Endothelial cell of umbilical vein (primary cell): Measurements from ENCODE around the gene CALCA.

Experiments used
- CTCF ChIP-seq, 2 donors: IDR thresholded peaks; 1 replicate in 1 of 2; 2 replicates in 1 of 2; pipeline ENCODE4 v1.5.1; 2011; ENCODE audit warnings: low read length in 2 of 2, mild to moderate bottlenecking in 2 of 2, moderate library complexity in 2 of 2, control low read depth in 1 of 2, inconsistent platforms in 1 of 2, low read depth in 1 of 2; ENCODE audit not compliant: insufficient read depth in 1 of 2; ENCODE audit errors: extremely low read depth in 1 of 2
- EZH2 ChIP-seq: IDR thresholded peaks from 2 replicates; pipeline ENCODE4 v1.6.1; 2012; ENCODE audit warnings: borderline replicate concordance, low read depth, mild to moderate bottlenecking, moderate library complexity, low read length, inconsistent platforms; ENCODE audit not compliant: severe bottlenecking
- FOS ChIP-seq: IDR thresholded peaks from 2 replicates; pipeline ENCODE4 v1.6.1; 2011; ENCODE audit warnings: mild to moderate bottlenecking, low read length, moderate library complexity, borderline replicate concordance; ENCODE audit not compliant: insufficient read depth
- GATA2 ChIP-seq: IDR thresholded peaks from 2 replicates; pipeline ENCODE4 v1.7.0; 2011; ENCODE audit warnings: low read depth, mild to moderate bottlenecking, moderate library complexity, mixed read lengths, low read length; ENCODE audit not compliant: insufficient read length, insufficient read depth
- JUN ChIP-seq: IDR thresholded peaks from 2 replicates; pipeline ENCODE4 v1.6.1; 2011; ENCODE audit warnings: borderline replicate concordance, low read depth; ENCODE audit not compliant: insufficient read length, insufficient read depth
- MAX ChIP-seq: IDR thresholded peaks from 2 replicates; pipeline ENCODE4 v1.6.1; 2011; ENCODE audit not compliant: insufficient read depth, insufficient read length
- MYC ChIP-seq: IDR thresholded peaks from one replicate; pipeline ENCODE4 v1.6.1; 2011; ENCODE audit warnings: mild to moderate bottlenecking, low read depth, low read length
- POLR2A ChIP-seq: IDR thresholded peaks from 2 replicates; pipeline ENCODE4 v1.6.1; 2012; ENCODE audit warnings: low read depth, mild to moderate bottlenecking, control low read depth, low read length
- POLR2AphosphoS5 ChIP-seq: IDR thresholded peaks from 2 replicates; pipeline ENCODE4 v1.6.1; 2012; ENCODE audit warnings: low read depth, mild to moderate bottlenecking, control low read depth, low read length, moderate library complexity; ENCODE audit not compliant: insufficient read depth

GRCh38 chr11:14934641-14935351 is 37.4 kb downstream of the CALCA start:
- TF ChIP-seq POLR2A (no peak), EZH2 (no peak), CTCF (IDR thresholded peaks at IDR 0.05; ENCODE audit: extremely low read depth in 1 of 2, insufficient read depth in 1 of 2, low read depth in 1 of 2, low read length in 2 of 2) (no peak), JUN (no peak), POLR2AphosphoS5 (no peak), FOS (no peak), MAX (no peak), GATA2 (no peak), MYC (no peak)
